Prostate gland (tissue), 2 donors: ENCODE results near the gene VAV2. TPM values are rescaled to one million over a fixed set of nuclear protein-coding genes. Genes with fewer than 3 reads are reported as not detected.

ENCODE experiments used
- DNase-seq: peaks from one replicate; pipeline ENCODE4 v3.0.0-alpha.2; 2019; ENCODE audit warnings: low spot score
- H3K27ac ChIP-seq, 2 donors: fragments of 200-600 bp; sonication (generic); 2 replicates each; pipeline ENCODE4 v1.5.1; 2017 to 2019
- H3K27me3 ChIP-seq: fragments of 200-600 bp; sonication (generic); replicated peaks from 2 replicates; pipeline ENCODE4 v1.5.1; 2019; ENCODE audit not compliant: insufficient read depth
- H3K36me3 ChIP-seq, 2 donors: fragments of 200-600 bp; sonication (generic); 1 replicate in 1 of 2; 2 replicates in 1 of 2; pipeline versions ENCODE4 v1.5.1 to v1.8.1; 2017 to 2019
- H3K4me1 ChIP-seq: fragments of 200-600 bp; sonication (generic); replicated peaks from 2 replicates; pipeline ENCODE4 v1.5.1; 2019
- H3K4me3 ChIP-seq, 2 donors: fragments of 200-600 bp; sonication (generic); 2 replicates each; pipeline ENCODE4 v1.5.1; 2017 to 2019
- H3K9me3 ChIP-seq: fragments of 200-600 bp; sonication (generic); 2 replicates; pipeline ENCODE4 v1.5.1; 2017
- POLR2A ChIP-seq: fragments of 450-650 bp; IDR thresholded peaks from one replicate; pipeline ENCODE4 v1.6.1; 2016; ENCODE audit warnings: antibody characterized with exemption, mild to moderate bottlenecking
- POLR2AphosphoS5 ChIP-seq: sonication (generic); formaldehyde crosslinking; IDR thresholded peaks from one replicate; pipeline ENCODE4 v1.6.1; 2017; ENCODE audit warnings: antibody characterized with exemption
- WGBS: methylation state at CpG from one replicate; pipeline ENCODE4 v1.1.5; 2018; 5-methylcytosine and 5-hydroxymethylcytosine counted together
- intact Hi-C: fragments of 100-400 bp; cut with DNase I; formaldehyde crosslinking; loops from one replicate; pipeline ENCODE4 v1.14.2; 2022
- total RNA-seq, 2 donors: library from RNA; depleted of rRNA; stranded (reverse); fragments of >200 nt; gene quantifications; one replicate each; pipeline ENCODE4 v1.1.0, GENCODE V29; 2016
- TF ChIP-seq, protein P1 (sequence below), 4 experiments: fragments of 200-600 bp in 2 of 4; fragments of 450-650 bp in 2 of 4; sonication (generic) in 2 of 4; IDR thresholded peaks; 1 replicate in 3 of 4; 2 replicates in 1 of 4; pipeline ENCODE4 v1.5.1; 2016 to 2019; ENCODE audit warnings: antibody characterized with exemption in 4 of 4, mild to moderate bottlenecking in 2 of 4, moderate library complexity in 2 of 4

The VAV2 gene
- total RNA-seq, 2 donors from 2014 or later, result 13.5 to 19.5 TPM

DNA sequence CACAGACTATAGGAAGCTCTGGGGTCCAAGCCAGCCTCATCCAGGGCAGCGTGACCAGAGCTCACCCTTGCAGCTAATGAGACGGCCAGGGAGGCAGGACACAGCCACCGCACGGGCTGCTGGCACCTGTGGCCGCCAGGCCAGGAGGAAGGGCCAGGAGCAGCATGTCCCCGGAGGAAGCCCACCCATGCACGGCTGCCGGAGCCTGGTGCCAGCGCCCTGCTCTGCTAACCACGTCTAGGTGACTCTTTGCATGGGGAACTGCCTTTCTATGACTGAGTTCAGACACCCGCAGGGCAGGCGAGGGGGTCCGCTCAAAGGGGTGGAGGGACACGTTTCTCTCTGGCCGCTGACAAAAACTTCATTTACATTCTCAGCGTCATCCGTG, 185.5 kb downstream of the VAV2 start:
- TF ChIP-seq POLR2A, result no peak
- TF ChIP-seq, protein P1, sequence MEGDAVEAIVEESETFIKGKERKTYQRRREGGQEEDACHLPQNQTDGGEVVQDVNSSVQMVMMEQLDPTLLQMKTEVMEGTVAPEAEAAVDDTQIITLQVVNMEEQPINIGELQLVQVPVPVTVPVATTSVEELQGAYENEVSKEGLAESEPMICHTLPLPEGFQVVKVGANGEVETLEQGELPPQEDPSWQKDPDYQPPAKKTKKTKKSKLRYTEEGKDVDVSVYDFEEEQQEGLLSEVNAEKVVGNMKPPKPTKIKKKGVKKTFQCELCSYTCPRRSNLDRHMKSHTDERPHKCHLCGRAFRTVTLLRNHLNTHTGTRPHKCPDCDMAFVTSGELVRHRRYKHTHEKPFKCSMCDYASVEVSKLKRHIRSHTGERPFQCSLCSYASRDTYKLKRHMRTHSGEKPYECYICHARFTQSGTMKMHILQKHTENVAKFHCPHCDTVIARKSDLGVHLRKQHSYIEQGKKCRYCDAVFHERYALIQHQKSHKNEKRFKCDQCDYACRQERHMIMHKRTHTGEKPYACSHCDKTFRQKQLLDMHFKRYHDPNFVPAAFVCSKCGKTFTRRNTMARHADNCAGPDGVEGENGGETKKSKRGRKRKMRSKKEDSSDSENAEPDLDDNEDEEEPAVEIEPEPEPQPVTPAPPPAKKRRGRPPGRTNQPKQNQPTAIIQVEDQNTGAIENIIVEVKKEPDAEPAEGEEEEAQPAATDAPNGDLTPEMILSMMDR (IDR thresholded peaks at IDR 0.05), result no peak
- no peak for TF ChIP-seq POLR2AphosphoS5
- 91% methylated on average over 14 of the region's 17 CpGs for WGBS
- intact Hi-C loops, result no loop called here
- H3K36me3 ChIP-seq, result no peaks in the 10 kb centered on the region
- H3K9me3 ChIP-seq, result no peaks in the 10 kb centered on the region
- H3K27ac ChIP-seq, result no peak overlapping the region
- H3K27me3 ChIP-seq, result no peaks in the 10 kb centered on the region
- H3K4me3 ChIP-seq, result no peak overlapping the region
- no peaks in the 10 kb centered on the region for H3K4me1 ChIP-seq
- no peak for DNase-seq

DNA sequence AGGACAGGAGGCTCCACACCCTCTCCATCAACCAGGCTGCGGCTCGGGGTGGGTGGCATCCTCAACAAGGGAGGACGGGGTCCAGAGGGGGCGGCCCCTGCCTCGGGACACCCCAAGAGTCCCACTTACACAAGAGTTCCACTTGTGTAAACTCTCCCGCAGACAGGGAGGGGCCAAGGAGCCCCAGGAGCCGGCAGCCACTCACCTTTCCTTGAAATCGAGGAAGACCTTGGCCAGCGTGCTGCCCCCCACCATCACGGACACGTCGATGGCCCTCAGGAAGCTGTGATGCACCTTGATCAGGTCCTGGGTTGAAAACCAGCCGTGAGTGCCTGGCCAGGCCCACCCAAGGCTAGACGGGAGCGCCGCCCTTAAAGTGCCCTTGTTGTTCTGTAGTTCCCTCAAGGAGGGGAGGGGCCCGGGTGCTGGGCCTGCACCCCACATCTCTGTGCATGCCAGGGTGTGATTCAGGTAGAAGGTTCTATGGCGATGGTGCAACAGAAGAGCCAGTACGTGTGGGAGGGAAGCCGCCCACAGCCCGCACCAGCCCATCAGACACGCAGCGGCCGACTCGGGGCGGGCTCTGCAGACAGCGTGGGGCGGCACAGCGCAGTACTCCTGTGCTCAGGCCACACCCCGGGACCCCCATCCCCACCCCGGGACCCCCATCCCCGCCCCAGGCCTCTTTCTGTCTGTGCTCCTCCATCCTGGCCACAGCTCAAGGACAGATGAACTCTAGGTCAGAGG, 186.1 kb downstream of the VAV2 start:
- Histone ChIP-seq H3K4me3 (no peak overlapping the region), H3K27ac (no peak overlapping the region), H3K36me3 (no peaks in the 10 kb centered on the region), H3K9me3 (no peaks in the 10 kb centered on the region), H3K27me3 (no peaks in the 10 kb centered on the region), H3K4me1 (no peaks in the 10 kb centered on the region)
- no peak for TF ChIP-seq POLR2A
- TF ChIP-seq, protein P1 (IDR thresholded peaks at IDR 0.05), result no peak
- TF ChIP-seq POLR2AphosphoS5, result no peak
- 95% methylated on average over 31 of the region's 32 CpGs for WGBS
- intact Hi-C loops, result no loop called here
- DNase-seq, result no peak

DNA sequence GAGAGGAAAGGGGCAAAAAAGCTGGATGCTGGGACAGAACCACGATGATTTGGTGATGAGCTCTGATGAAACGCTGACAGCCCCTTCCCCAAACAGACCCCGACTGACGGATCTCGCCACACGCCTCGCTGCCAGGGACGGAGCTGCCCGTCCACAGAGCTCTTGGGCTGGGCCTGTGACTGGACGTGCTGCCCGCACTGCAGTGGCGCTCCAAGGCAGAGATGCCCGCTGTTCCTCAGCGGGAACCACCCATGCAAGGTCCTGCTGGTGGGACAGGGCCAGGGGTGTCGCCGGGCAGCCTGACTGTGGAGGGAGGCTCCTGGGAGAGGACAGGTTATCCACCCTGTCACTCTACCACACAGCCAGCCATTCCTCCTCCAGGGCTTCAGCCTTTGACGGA, 187.9 kb downstream of the VAV2 start:
- intact Hi-C loops, result no loop called here
- WGBS, result 91% methylated on average over 17 of the region's 17 CpGs
- no peak overlapping the region for H3K27ac ChIP-seq

DNA sequence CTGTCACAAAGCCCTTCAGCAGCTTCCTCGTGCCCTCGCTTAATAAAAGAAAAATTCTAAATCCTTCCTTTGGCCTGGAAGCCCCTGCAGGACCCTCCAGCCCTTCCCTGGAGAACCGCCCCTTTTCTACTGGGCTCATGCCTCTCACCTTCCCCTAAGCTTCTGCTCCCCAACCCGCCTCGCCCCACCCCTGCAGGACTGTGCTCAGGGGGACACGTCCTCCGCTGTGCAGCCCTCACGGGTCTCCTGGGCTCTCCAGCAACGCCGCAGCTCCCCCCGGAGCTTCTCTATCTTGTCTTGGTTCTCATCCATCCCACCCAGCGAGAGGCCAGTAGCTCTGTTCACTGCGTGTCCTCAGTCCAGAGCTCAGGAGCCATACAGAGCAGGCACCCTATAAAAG, 188.4 kb downstream of the VAV2 start:
- Histone ChIP-seq H3K4me1 (no peaks in the 10 kb centered on the region), H3K9me3 (no peaks in the 10 kb centered on the region), H3K27me3 (no peaks in the 10 kb centered on the region), H3K36me3 (no peaks in the 10 kb centered on the region), H3K27ac (no peak overlapping the region), H3K4me3 (no peak overlapping the region)
- TF ChIP-seq POLR2AphosphoS5, result no peak
- TF ChIP-seq, protein P1 (IDR thresholded peaks at IDR 0.05), result no peak
- TF ChIP-seq POLR2A, result no peak
- intact Hi-C loops, result no loop called here
- DNase-seq, result no peak
- WGBS, result 87% methylated on average over 13 of the region's 13 CpGs

More for the DNA sequence above, 187.9 kb downstream of the VAV2 start:
- H3K9me3 ChIP-seq, result no peaks in the 10 kb centered on the region
- H3K36me3 ChIP-seq, result no peaks in the 10 kb centered on the region
- H3K27me3 ChIP-seq, result no peaks in the 10 kb centered on the region
- TF ChIP-seq POLR2AphosphoS5 (no peak), POLR2A (no peak)
- TF ChIP-seq, protein P1 (IDR thresholded peaks at IDR 0.05), result no peak
- no peak overlapping the region for H3K4me3 ChIP-seq
- no peaks in the 10 kb centered on the region for H3K4me1 ChIP-seq
- no peak for DNase-seq

DNA sequence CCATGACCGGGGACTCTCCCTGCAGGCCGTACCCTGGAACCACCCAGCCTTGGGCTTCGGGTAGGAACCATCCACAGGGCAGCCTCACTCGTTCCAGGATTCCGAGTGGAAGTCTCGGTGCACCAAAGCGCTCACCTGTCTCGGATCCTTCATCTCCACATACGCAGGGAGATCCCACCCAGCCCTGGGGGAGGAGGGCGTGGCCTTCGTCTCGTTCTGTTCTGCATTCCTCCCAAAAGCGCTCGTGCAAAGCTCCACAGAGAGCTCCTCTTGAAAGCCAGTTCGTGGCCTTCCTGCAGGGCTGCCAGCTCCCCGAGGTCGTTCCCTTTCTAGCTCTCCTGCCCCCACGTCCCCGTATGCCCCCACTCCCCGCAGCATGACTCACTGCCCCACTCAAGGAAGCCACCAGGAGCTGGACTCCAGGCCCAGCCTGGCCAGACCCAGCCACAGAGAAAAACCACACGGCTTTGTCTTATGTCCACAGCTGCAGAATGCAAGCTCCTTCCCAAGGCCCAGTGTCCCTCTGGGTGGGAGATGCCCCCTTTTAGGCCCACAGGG, 189.0 kb downstream of the VAV2 start:
- intact Hi-C loops, result no loop called here
- Histone ChIP-seq H3K27ac (no peak overlapping the region), H3K9me3 (no peaks in the 10 kb centered on the region), H3K4me3 (no peak overlapping the region), H3K4me1 (no peaks in the 10 kb centered on the region), H3K27me3 (no peaks in the 10 kb centered on the region), H3K36me3 (no peaks in the 10 kb centered on the region)
- TF ChIP-seq POLR2AphosphoS5, result no peak
- TF ChIP-seq POLR2A, result no peak
- TF ChIP-seq, protein P1 (IDR thresholded peaks at IDR 0.05), result no peak
- DNase-seq, result no peak
- 79% methylated on average over 21 of the region's 21 CpGs for WGBS
